AG09309 (cell line): ENCODE data around the gene C1RL.

Experiments used
- DNase-seq: peaks from one replicate; pipeline ENCODE4 v3.0.0-alpha.2; 2010; ENCODE audit warnings: low read depth
- H3K4me3 ChIP-seq: 2 replicates; pipeline ENCODE4 v1.5.1; 2011; ENCODE audit warnings: mild to moderate bottlenecking, low read depth, low read length, moderate library complexity; ENCODE audit not compliant: control insufficient read depth
- CTCF ChIP-seq: IDR thresholded peaks from 2 replicates; pipeline ENCODE4 v1.5.1; 2011; ENCODE audit warnings: mild to moderate bottlenecking, low read depth, low read length, inconsistent platforms; ENCODE audit not compliant: insufficient read depth, control insufficient read depth; ENCODE audit errors: missing control alignments

C1RL gene

GRCh38 chr12:7108796-7109571 is at the start of gene C1RL:
TSS of gene C1RL (minus strand) at chr12:7109214. CDS start at chr12:7109180, 34 bp downstream.
- peak; percentile 57 for DNase-seq
- peak; percentile 98 for TF ChIP-seq CTCF

GRCh38 chr12:7157391-7157790 is 48.4 kb upstream of the C1RL start:
- no peak overlapping the region for H3K4me3 ChIP-seq
- no peak for DNase-seq
- TF ChIP-seq CTCF: no peak

More at GRCh38 chr12:7108796-7109571, at the start of gene C1RL:
- H3K4me3 ChIP-seq: peak within 1 kb of the TSS; percentile 63

- H3K4me3 ChIP-seq: no peak overlapping the region
- TF ChIP-seq CTCF: no peak
- DNase-seq: no peak
Measured at GRCh38 chr12:7156259-7157197, 47.5 kb upstream of the C1RL start.

GRCh38 chr12:7155471-7156034 is 46.5 kb upstream of the C1RL start:
- DNase-seq: no peak
- TF ChIP-seq CTCF: no peak
- H3K4me3 ChIP-seq: no peak overlapping the region

- TF ChIP-seq CTCF: no peak
- no peak for DNase-seq
- no peak overlapping the region for H3K4me3 ChIP-seq
Measured at GRCh38 chr12:7154901-7155470, 46.0 kb upstream of the C1RL start.

GRCh38 chr12:7154042-7154441 is 45.0 kb upstream of the C1RL start:
- no peak for DNase-seq
- TF ChIP-seq CTCF: no peak
- no peak overlapping the region for H3K4me3 ChIP-seq
